Lower leg skin (tissue), 3 donors: ENCODE measurements around the gene AATF.

Experiments
- POLR2A ChIP-seq, 2 donors: fragments of 450-650 bp; IDR thresholded peaks; one replicate each; pipeline ENCODE4 v1.6.1; 2016 to 2017; ENCODE audit warnings: antibody characterized with exemption in 2 of 2, mild to moderate bottlenecking in 1 of 2, moderate library complexity in 1 of 2
- TF ChIP-seq, protein P1 (sequence below), 3 donors: fragments of 450-650 bp; IDR thresholded peaks; one replicate each; pipeline ENCODE4 v1.5.1; 2016; ENCODE audit warnings: antibody characterized with exemption in 3 of 3, mild to moderate bottlenecking in 3 of 3, moderate library complexity in 2 of 3

DNA sequence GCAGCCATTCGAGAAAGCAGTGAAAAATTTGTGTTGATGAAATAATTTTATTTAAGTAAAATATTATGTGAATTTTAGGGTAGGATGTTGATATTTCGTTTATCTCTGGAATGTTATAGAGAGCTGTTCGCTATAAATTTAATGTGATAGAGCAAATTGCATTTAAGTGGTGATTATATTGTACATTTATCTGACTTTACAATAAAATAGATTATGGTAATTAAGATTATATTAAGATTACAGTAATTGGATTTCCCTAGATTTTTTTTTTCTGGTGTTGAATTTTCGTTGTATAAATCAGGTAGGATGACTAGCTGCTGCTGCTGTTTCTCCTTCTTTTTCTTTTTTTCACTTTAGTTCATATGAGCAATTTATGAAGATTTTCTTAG lies 71.0 kb downstream of the AATF start:
- TF ChIP-seq, protein P1, sequence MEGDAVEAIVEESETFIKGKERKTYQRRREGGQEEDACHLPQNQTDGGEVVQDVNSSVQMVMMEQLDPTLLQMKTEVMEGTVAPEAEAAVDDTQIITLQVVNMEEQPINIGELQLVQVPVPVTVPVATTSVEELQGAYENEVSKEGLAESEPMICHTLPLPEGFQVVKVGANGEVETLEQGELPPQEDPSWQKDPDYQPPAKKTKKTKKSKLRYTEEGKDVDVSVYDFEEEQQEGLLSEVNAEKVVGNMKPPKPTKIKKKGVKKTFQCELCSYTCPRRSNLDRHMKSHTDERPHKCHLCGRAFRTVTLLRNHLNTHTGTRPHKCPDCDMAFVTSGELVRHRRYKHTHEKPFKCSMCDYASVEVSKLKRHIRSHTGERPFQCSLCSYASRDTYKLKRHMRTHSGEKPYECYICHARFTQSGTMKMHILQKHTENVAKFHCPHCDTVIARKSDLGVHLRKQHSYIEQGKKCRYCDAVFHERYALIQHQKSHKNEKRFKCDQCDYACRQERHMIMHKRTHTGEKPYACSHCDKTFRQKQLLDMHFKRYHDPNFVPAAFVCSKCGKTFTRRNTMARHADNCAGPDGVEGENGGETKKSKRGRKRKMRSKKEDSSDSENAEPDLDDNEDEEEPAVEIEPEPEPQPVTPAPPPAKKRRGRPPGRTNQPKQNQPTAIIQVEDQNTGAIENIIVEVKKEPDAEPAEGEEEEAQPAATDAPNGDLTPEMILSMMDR (IDR thresholded peaks at IDR 0.05) = no peak
- no peak for TF ChIP-seq POLR2A (IDR thresholded peaks at IDR 0.05)
